Measurements from ENCODE around the gene USHBP1. TPM values are rescaled to one million over a fixed set of nuclear protein-coding genes. Genes with fewer than 3 reads are reported as not detected.
A peak's percentile ranks its signal among the peaks of the same experiment; 100 is the strongest.

USHBP1 gene
- total RNA-seq, 6 donors from 2014 or later: 9.1 to 21.4 (median 10.7) TPM

- TF ChIP-seq, protein P1, sequence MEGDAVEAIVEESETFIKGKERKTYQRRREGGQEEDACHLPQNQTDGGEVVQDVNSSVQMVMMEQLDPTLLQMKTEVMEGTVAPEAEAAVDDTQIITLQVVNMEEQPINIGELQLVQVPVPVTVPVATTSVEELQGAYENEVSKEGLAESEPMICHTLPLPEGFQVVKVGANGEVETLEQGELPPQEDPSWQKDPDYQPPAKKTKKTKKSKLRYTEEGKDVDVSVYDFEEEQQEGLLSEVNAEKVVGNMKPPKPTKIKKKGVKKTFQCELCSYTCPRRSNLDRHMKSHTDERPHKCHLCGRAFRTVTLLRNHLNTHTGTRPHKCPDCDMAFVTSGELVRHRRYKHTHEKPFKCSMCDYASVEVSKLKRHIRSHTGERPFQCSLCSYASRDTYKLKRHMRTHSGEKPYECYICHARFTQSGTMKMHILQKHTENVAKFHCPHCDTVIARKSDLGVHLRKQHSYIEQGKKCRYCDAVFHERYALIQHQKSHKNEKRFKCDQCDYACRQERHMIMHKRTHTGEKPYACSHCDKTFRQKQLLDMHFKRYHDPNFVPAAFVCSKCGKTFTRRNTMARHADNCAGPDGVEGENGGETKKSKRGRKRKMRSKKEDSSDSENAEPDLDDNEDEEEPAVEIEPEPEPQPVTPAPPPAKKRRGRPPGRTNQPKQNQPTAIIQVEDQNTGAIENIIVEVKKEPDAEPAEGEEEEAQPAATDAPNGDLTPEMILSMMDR (IDR thresholded peaks at IDR 0.05): peak in 2 of 6 experiments; percentile 19 to 21
- TF ChIP-seq EP300 (IDR thresholded peaks at IDR 0.05) (no peak), POLR2AphosphoS5 (IDR thresholded peaks at IDR 0.05) (no peak)
- H3K9me3 ChIP-seq: no peaks in the 10 kb centered on the region
- H3K36me3 ChIP-seq: no peaks in the 10 kb centered on the region
- no peak overlapping the region for H3K27ac ChIP-seq
- peaks cover 4 to 24% (median 12%) of the 10 kb centered on the region in 4 donors for H3K4me1 ChIP-seq
- DNase-seq: peak; percentile 75 to 78
- H3K27me3 ChIP-seq: no peaks in the 10 kb centered on the region
- ATAC-seq (ENCODE audit: low FRiP score in 2 of 2): no peak
- no peak overlapping the region for H3K4me3 ChIP-seq
- WGBS, 2 donors: 12 to 24% methylated on average over 17 to 21 of the region's 22 CpGs
Observed at GRCh38 chr19:17289489-17289888, 24.9 kb upstream of the USHBP1 start.

DNA sequence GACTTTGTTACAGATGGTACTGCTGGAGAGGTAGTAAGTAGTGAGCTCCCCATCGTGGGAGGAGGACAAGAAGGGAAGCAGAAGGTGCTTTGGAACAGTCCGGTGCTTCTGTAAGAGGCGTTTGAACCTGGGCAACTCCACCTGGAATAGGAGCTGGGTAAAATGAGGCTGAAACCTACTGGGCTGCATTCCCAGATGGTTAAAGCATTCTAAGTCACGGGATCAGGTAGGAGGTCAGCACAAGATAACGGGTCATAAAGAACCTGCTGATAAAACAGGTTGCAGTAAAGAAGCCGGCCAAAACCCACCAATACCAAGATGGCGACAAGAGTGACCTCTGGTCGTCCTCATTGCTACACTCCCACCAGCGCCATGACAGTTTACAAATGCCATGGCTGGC, 22.2 kb upstream of the USHBP1 start:
- ATAC-seq (ENCODE audit: low FRiP score in 2 of 2) (no peak), DNase-seq (no peak)
- Histone ChIP-seq H3K4me3 (no peak overlapping the region), H3K36me3 (no peaks in the 10 kb centered on the region), H3K4me1 (peaks cover 11 to 18% (median 13%) of the 10 kb centered on the region in 4 donors), H3K27ac (no peak overlapping the region), H3K9me3 (no peaks in the 10 kb centered on the region), H3K27me3 (peaks cover 0 to 8% (median 4%) of the 10 kb centered on the region in 4 donors)
- TF ChIP-seq EP300 (IDR thresholded peaks at IDR 0.05) (no peak), POLR2AphosphoS5 (IDR thresholded peaks at IDR 0.05) (no peak), POLR2A (IDR thresholded peaks at IDR 0.05) (no peak)
- TF ChIP-seq, protein P1 (IDR thresholded peaks at IDR 0.05): no peak
- 90% methylated on average over 9 of the region's 9 CpGs for WGBS, 2 donors

GRCh38 chr19:17286263-17286662, 21.7 kb upstream of the USHBP1 start:
- Histone ChIP-seq H3K27me3 (peaks cover 0 to 13% (median 5%) of the 10 kb centered on the region in 4 donors), H3K27ac (no peak overlapping the region), H3K36me3 (no peaks in the 10 kb centered on the region), H3K4me1 (peaks cover 16 to 23% (median 17%) of the 10 kb centered on the region in 4 donors), H3K9me3 (no peaks in the 10 kb centered on the region), H3K4me3 (no peak overlapping the region)
- no peak for ATAC-seq (ENCODE audit: low FRiP score in 2 of 2)
- TF ChIP-seq EP300 (IDR thresholded peaks at IDR 0.05) (no peak), POLR2A (IDR thresholded peaks at IDR 0.05) (no peak), POLR2AphosphoS5 (IDR thresholded peaks at IDR 0.05) (no peak)
- TF ChIP-seq, protein P1 (IDR thresholded peaks at IDR 0.05): no peak
- DNase-seq: peak in 1 of 2 donors; percentile 54
- WGBS, 2 donors: 95 to 98% methylated on average over 11 of the region's 11 CpGs

DNA sequence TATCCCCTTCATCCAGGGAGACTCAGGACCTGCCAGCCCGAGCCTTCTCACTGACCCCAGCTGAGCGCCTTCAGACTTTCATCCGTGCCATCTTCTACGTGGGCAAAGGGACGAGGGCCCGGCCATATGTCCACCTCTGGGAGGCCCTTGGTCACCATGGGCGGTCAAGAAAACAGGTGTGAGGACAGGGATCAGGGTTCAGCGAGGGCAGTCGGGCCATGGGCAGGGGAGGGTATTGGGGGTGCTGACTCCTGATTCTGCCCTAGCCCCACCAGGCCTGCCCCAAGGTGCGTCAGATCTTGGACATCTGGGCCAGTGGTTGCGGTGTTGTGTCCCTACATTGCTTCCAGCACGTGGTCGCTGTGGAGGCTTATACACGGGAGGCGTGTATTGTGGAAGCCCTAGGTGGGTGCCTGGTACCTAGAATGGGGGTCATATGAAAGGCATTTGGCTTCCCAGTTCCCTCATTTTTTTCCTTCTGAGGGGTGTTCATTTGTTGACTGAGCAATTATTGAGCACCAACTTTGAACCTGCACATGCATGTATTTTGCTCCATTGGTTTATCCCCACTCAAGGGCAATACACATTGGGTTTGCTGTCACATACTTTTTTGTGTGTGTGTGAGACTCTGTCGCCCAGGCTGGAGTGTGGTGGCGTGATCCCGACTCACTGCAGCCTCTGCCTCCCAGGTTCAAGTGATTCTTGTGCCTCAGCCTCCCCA, 21.0 kb upstream of the USHBP1 start:
- Histone ChIP-seq H3K27me3 (peaks cover 0 to 17% (median 5%) of the 10 kb centered on the region in 4 donors), H3K4me1 (peaks cover 17 to 26% (median 18%) of the 10 kb centered on the region in 4 donors), H3K27ac (no peak overlapping the region), H3K36me3 (no peaks in the 10 kb centered on the region), H3K9me3 (no peaks in the 10 kb centered on the region), H3K4me3 (no peak overlapping the region)
- TF ChIP-seq EP300 (IDR thresholded peaks at IDR 0.05) (no peak), POLR2A (IDR thresholded peaks at IDR 0.05) (no peak), POLR2AphosphoS5 (IDR thresholded peaks at IDR 0.05) (no peak)
- TF ChIP-seq, protein P1 (IDR thresholded peaks at IDR 0.05): no peak
- 86 to 92% methylated on average over 18 of the region's 18 CpGs for WGBS, 2 donors
- ATAC-seq (ENCODE audit: low FRiP score in 2 of 2): no peak
- DNase-seq: no peak

All from upper lobe of left lung (tissue), 6 donors.